B cell (primary cell): ENCODE measurements around the gene TEAD1.

Experiments used
- CTCF ChIP-seq: fragments of 200-600 bp; IDR thresholded peaks from one replicate; pipeline ENCODE4 v1.8.0; 2022; ENCODE audit warnings: antibody characterized with exemption, mild to moderate bottlenecking
- EZH2 ChIP-seq: IDR thresholded peaks from 2 replicates; pipeline ENCODE4 v1.6.1; 2012; ENCODE audit warnings: borderline replicate concordance, low read depth, mild to moderate bottlenecking, moderate library complexity, low read length; ENCODE audit not compliant: insufficient read depth, poor library complexity, severe bottlenecking

DNA sequence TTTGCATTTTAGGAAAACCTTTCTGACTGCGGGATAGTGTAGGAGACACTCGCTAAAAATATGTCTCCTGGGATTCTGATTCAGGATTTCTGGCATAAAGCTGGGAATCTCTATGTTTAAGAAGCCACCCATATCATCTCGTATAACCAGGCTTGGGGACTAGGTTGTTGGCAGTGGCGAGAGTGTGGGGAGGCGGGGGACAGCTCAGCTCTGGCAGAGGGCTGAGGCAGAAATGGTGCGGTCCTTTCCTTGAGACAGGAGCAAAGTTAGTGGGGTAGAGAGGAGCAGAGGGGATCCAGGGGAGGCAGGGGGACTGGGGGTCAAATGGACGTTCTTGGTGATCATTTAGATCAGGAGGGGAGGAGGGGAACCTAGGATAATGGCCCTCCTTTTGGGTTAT is 74.3 kb downstream of the TEAD1 start:
- TF ChIP-seq EZH2 (no peak), CTCF (no peak)
